MM.1S (cell line): Measurements from ENCODE around the gene ACTR3.

ENCODE experiments used
- EZH2 ChIP-seq: fragments of 300-600 bp; sonication (generic); optimal IDR thresholded peaks from 2 replicates; pipeline ENCODE3; 2017; ENCODE audit warnings: low read depth, mild to moderate bottlenecking, antibody characterized with exemption, low read length, mixed read lengths
- EZH2phosphoT487 ChIP-seq: fragments of 300-600 bp; sonication (generic); IDR thresholded peaks from 2 replicates; pipeline ENCODE4 v1.6.1; 2018; ENCODE audit warnings: antibody characterized with exemption, low read length
- TF ChIP-seq, protein P1 (sequence below): fragments of 300-600 bp; sonication (generic); IDR thresholded peaks from 2 replicates; pipeline ENCODE4 v1.5.1; 2016; ENCODE audit warnings: antibody characterized with exemption, low read length, mixed read lengths

DNA sequence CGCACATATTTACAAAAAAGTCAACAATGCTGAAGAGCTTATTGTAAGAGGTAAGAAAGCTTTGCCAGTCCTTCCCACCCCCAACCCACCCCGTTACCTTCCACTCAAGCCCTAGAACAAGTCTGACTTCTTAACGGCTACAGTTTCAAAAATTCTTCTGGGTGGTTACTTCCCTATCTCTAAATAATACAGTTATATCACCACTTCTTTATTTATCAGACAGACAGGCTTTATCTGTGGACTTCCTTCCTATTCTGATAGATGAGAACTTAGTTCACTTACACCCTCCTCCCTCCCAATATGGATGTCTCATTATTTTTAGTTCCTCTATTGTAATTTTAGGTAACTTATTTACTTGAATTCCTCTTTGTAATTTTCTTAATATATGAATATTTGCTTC, 26.7 kb upstream of the ACTR3 start:
- TF ChIP-seq, protein P1, sequence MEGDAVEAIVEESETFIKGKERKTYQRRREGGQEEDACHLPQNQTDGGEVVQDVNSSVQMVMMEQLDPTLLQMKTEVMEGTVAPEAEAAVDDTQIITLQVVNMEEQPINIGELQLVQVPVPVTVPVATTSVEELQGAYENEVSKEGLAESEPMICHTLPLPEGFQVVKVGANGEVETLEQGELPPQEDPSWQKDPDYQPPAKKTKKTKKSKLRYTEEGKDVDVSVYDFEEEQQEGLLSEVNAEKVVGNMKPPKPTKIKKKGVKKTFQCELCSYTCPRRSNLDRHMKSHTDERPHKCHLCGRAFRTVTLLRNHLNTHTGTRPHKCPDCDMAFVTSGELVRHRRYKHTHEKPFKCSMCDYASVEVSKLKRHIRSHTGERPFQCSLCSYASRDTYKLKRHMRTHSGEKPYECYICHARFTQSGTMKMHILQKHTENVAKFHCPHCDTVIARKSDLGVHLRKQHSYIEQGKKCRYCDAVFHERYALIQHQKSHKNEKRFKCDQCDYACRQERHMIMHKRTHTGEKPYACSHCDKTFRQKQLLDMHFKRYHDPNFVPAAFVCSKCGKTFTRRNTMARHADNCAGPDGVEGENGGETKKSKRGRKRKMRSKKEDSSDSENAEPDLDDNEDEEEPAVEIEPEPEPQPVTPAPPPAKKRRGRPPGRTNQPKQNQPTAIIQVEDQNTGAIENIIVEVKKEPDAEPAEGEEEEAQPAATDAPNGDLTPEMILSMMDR: no peak
- TF ChIP-seq EZH2 (no peak), EZH2phosphoT487 (no peak)
